ENCODE measurements around the gene TMEFF2.

DNA sequence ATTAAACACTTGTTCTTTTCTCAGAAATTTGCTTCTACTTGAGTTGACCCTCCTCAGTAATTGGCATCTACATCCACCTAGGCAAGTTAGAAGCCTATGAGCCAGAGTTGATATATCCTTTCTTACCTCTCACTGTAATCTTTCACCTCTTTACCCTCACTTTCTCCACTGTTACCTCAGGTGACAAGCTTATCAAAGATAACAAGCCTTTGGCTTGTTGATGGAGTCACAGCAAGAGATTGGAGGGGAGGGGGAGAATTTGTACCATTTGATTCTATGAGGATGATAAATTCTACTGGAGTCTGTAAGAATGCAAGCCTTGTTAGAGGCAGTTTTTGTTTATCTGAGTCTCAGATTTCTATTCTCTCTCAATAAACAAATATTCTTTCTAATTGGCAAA, 176.9 kb downstream of the TMEFF2 start:
- TF ChIP-seq CTCF (IDR thresholded peaks at IDR 0.05 in 8 of 11, conservative IDR thresholded peaks at IDR 0.05 in 3 of 11), result no peak
- no peak for TF ChIP-seq POLR2A (IDR thresholded peaks at IDR 0.05)
- TF ChIP-seq POLR2AphosphoS5 (IDR thresholded peaks at IDR 0.05), result no peak

Data from spleen (tissue), 7 donors.